HG03064 (cell line): ENCODE data around the gene JAKMIP1.
"Not testable (repeated sequence)": the region's sequence is repeated elsewhere in the genome, so short reads cannot be mapped to it uniquely, and the experiment has no call there.

ENCODE experiments used
- ATAC-seq: cut with Tn5 transposase; IDR thresholded peaks from one replicate; pipeline ENCODE4 v1.9.1; 2021; ENCODE audit warnings: low read depth; ENCODE audit not compliant: unreplicated experiment

The JAKMIP1 gene

DNA sequence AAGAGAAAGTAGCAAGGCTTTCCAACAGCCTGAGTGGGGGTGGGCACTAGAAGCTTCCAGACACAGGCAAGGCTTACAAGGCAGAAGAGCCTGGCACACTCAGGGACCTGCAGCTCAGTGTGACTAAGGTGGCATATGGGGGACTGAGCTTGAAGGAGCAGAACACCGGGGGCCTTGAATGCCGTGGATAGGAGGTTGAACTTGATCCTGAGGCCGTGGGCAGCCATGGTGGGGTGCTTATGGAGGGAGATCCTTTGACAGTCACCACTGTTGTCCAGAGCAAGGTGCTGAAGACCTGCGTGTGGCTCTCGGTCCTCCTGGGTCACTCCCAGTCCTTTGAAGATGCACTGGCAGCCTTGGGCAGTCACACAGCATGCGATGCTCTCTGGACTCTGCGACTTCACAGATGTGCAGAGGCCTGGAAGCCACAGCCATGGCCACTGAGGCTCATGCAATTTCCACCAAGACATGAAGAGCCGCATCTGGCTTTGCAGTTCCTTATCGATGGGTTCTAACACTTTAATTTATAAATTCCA lies 200.5 kb downstream of the JAKMIP1 start:
- ATAC-seq: no peak

- ATAC-seq: no peak
These were observed 201.0 kb downstream of the JAKMIP1 start for GRCh38 chr4:5999356-5999755.

DNA sequence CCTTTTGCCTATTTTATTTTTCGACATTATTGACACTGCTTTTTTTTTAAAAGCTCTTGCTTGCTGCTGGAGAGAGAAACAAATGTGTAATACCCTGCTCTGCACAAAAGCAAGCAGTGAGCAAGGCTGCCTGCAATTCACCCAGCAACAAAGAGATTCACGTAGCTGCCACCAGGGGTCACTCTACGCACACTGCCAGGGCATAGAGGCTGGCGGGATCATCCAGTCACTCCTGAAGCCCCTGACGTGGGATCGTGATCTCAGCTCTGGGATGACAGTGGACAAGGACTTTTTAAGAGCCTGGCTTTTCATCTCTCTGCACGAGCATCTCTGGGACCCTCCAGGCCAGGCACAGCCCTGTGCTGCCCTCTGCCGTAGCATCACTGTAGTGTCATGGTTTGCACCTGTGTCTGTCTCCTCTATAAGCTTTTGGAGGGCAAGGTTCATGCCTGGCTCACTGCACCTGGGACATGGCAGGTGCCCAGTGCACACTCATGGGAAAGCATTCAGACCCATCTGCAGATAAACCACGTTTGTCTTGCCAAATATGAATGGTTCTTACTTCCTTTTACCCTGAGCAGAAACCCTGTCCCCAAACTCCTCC lies 201.9 kb downstream of the JAKMIP1 start:
- no peak for ATAC-seq

- no peak for ATAC-seq
These were observed 203.7 kb downstream of the JAKMIP1 start for GRCh38 chr4:5996641-5997040.

DNA sequence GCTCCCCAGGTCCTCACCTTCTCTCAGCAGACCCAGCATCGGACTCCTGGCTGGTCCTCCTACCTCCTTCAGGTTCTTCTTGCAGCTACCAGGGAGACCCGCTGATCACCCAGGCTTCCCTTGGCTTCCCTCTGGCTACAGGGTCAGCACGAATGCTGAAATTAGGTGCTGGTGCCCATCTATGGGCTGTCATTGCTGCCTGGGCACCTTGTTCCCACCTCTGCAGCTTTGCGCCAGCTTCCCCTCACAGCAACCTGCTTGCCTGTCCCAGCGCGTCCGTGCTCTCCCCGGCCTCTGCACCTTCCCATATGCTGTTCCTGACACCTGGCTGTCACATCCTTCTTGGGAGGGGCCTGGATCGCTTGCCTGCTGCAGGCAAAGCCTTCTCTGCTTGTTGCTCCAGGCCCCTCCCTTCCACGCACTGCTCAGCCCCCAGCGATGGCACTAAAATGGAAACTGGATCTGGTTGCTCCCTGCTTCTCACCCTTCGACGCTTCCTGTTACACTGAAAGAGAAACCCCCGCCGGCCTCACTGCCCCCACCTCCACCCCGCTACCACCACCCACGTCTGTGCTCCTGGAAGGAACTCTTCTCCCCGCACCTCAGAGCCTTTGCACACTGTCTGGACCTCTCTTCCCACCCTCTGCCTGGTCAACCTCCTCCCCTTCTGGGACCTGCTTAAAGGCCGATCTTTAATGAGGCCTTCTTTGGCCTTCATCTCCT lies 204.3 kb downstream of the JAKMIP1 start:
- no peak for ATAC-seq

- no peak for ATAC-seq
These were observed 206.2 kb downstream of the JAKMIP1 start for GRCh38 chr4:5993876-5994811.

- not testable (repeated sequence) for ATAC-seq
These were observed 207.0 kb downstream of the JAKMIP1 start for GRCh38 chr4:5993346-5993745.

DNA sequence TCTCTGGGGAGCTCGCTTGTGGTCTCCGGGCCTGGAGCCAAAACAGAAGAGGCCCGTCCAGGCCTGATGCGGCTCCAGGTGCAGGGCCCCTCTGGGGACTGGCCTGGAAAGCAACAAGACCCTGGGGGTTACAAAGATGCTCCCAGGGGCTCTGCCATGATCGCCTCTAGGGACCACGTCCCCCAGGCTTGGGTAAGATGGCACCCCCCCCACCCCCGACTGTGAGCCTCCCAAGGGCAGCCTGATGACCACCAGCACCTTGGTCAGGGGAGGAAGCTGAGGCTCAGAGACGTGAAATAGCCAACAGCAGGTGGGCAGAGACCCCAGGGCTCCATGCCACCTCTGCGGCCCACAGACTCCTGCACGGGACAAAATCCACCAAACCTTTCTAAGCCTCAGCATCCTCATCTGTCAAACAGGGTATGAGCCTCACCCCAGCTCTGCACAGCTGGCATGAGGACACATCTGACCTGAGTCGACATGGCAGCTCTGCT lies 207.5 kb downstream of the JAKMIP1 start:
- ATAC-seq: no peak

- no peak for ATAC-seq
These were observed 208.1 kb downstream of the JAKMIP1 start for GRCh38 chr4:5992171-5992827.

DNA sequence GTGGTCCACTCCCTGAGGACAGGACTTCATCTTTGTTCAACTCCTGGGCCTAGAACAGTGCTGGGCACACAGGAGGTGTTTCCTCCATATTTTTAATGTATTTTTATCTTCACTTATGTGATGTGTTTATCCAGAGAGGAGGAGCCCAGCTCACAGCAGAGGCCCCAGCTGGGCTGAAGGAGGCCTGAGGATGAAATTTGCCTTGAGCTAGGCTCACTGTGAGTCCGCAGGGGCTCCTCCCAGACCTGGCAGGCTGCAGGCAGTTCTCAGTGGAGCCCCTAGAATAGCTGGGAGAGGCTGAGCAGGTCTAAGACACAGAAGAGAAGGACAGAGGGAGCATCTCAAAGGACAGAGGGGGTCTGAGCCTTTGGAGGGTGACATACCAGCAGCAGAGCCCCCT lies 208.9 kb downstream of the JAKMIP1 start:
- no peak for ATAC-seq

DNA sequence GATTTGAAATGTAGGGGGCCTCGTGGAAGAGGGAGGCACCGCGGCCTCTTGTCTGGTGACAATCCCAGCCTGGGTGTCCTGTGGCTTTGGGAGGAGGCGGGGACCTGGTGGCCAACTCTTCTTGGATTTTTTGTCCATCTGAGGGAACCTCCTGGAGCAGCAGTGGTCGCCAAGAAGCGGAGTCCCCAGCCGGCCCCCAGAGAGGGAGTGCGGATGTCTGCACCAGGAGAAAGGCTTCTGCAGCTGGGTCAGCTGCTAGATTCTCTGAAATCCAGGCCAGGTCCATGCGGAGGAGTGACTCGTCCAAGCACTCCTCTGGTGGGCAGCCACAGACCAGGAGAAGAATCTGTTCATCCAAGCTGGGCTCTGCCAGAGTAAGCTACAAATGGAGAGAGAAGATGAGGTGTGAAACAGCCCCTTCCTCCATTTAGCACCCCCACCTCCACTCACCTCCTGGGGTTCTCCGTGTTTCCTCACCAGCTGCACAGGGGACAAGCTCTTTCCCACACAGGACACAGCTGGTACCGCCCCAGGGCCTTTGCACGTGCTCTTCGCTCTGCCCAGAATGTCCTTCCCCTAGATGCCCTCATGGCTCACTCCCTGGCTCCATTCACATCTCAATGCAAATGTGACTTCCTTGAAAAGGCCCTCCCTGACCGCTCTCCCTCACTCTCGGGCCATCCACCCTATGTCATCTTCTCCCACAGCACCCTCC lies 209.7 kb downstream of the JAKMIP1 start:
- no peak for ATAC-seq

- no peak for ATAC-seq
These were observed 210.8 kb downstream of the JAKMIP1 start for GRCh38 chr4:5989236-5990225.

- no peak for ATAC-seq
These were observed 212.1 kb downstream of the JAKMIP1 start for GRCh38 chr4:5988086-5988845.

- ATAC-seq: no peak
These were observed 215.5 kb downstream of the JAKMIP1 start for GRCh38 chr4:5984843-5985242.

DNA sequence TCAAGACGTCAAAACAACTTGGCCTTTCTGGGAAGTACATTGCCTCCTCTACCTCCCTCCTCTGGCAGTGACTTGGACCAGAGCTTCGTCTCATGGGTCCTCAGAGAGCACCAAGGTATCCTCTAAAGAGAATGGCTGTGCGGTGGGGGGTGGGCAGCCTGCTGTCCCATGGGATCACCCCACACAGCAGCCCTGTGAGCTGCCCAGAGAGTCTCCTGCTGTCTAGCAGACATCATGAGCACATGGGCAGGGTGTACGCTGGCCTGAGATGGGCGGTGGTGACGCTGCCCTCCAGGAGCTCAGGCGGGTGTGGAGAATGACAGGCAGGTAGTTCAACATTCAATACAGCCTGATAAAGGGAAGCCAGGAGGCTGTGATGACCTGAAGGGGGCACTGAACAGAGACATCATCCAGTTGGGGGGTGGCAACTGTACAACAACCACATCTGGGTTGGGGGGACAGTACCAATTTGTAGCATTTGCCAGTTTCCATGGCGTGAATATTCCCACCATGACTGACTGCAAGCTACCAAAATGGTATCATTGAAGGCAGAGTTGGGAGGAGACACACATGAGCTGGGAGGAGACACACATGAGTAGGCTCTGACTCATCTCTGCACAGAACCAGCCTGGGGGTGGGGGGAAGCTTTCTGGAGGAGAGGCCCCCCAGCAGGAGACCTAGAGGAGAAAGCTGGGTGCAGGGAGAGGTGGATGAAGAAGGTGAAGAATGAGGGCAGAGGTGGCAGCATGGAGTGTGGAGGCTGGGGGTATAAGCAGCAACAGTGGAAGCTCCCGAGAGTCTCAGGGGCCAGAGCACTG lies 218.0 kb downstream of the JAKMIP1 start:
- no peak for ATAC-seq

- no peak for ATAC-seq
These were observed 219.8 kb downstream of the JAKMIP1 start for GRCh38 chr4:5980436-5981155.
